Inflammatory macrophage (primary cell): Measurements from ENCODE around the gene DOCK4.
"Not testable (repeated sequence)": the region's sequence is repeated elsewhere in the genome, so short reads cannot be mapped to it uniquely, and the experiment has no call there.

Source experiments
- DNase-seq, 2 donors: peaks; one replicate each; pipeline ENCODE4 v3.0.0-alpha.2; 2020 to 2022

DOCK4 gene

GRCh38 chr7:111937163-111937562 lies 269.0 kb downstream of the DOCK4 start:
- no peak for DNase-seq

- no peak for DNase-seq
Observed at GRCh38 chr7:111933609-111934008, 272.6 kb downstream of the DOCK4 start.

GRCh38 chr7:111931958-111932357 lies 274.2 kb downstream of the DOCK4 start:
- no peak for DNase-seq

- DNase-seq: no peak
Observed at GRCh38 chr7:111931016-111931517, 275.1 kb downstream of the DOCK4 start.

- no peak for DNase-seq
Observed at GRCh38 chr7:111929264-111929663, 276.9 kb downstream of the DOCK4 start.

GRCh38 chr7:111927353-111928019 lies 278.7 kb downstream of the DOCK4 start:
- DNase-seq: no peak

- DNase-seq: no peak
Observed at GRCh38 chr7:111920329-111920728, 285.9 kb downstream of the DOCK4 start.

- DNase-seq: peak; percentile 18 to 21
Observed at GRCh38 chr7:111919631-111920179, 286.5 kb downstream of the DOCK4 start.

- DNase-seq: no peak
Observed at GRCh38 chr7:111919164-111919563, 287.0 kb downstream of the DOCK4 start.

GRCh38 chr7:111918461-111918860 lies 287.7 kb downstream of the DOCK4 start:
- no peak for DNase-seq

GRCh38 chr7:111917404-111917803 lies 288.8 kb downstream of the DOCK4 start:
- DNase-seq: not testable (repeated sequence)

- DNase-seq: no peak
Observed at GRCh38 chr7:111914291-111914690, 291.9 kb downstream of the DOCK4 start.

GRCh38 chr7:111911166-111911961 lies 294.8 kb downstream of the DOCK4 start:
- no peak for DNase-seq

GRCh38 chr7:111910656-111911055 lies 295.5 kb downstream of the DOCK4 start:
- no peak for DNase-seq

- DNase-seq: not testable (repeated sequence)
Observed at GRCh38 chr7:111908673-111909072, 297.5 kb downstream of the DOCK4 start.

GRCh38 chr7:111903797-111904196 lies 302.4 kb downstream of the DOCK4 start:
- no peak for DNase-seq

GRCh38 chr7:111903016-111903415 lies 303.2 kb downstream of the DOCK4 start:
- DNase-seq: no peak

GRCh38 chr7:111900283-111900682 lies 305.9 kb downstream of the DOCK4 start:
- no peak for DNase-seq

GRCh38 chr7:111895049-111895448 lies 311.1 kb downstream of the DOCK4 start:
- DNase-seq: no peak

- DNase-seq: no peak
Observed at GRCh38 chr7:111894518-111894917, 311.7 kb downstream of the DOCK4 start.

- no peak for DNase-seq
Observed at GRCh38 chr7:111893190-111893589, 313.0 kb downstream of the DOCK4 start.

- DNase-seq: no peak
Observed at GRCh38 chr7:111892588-111892987, 313.6 kb downstream of the DOCK4 start.

- DNase-seq: no peak
Observed at GRCh38 chr7:111887734-111888133, 318.5 kb downstream of the DOCK4 start.

GRCh38 chr7:111886233-111886632 lies 320.0 kb downstream of the DOCK4 start:
- no peak for DNase-seq
